OCI-LY3 (cell line): ENCODE data around the gene CCDC187.

Experiments
- CTCF ChIP-seq: fragments of 200-600, 300-600 bp; sonication (generic); IDR thresholded peaks from 2 replicates; pipeline ENCODE4 v1.5.1; 2014; ENCODE audit warnings: antibody characterized with exemption, low read length, low read depth
- EZH2phosphoT487 ChIP-seq: fragments of 200-600 bp; shearing (Covaris generic); IDR thresholded peaks from 2 replicates; pipeline ENCODE4 v1.6.1; 2018; ENCODE audit warnings: antibody characterized with exemption, mixed run types, low read depth

GRCh38 chr9:136279471-136279870, 24.4 kb downstream of the CCDC187 start:
- TF ChIP-seq CTCF: no peak
- TF ChIP-seq EZH2phosphoT487: no peak
